NCI-H446 (cell line): Measurements from ENCODE around the gene AK8.
A peak's percentile ranks its signal among the peaks of the same experiment; 100 is the strongest.

Source experiments
- DNase-seq, 2 experiments: peaks; one replicate each; lab custom pipeline; 2025; lab: John Stamatoyannopoulos, UW

The AK8 gene

GRCh38 chr9:132825430-132825829 is 52.7 kb downstream of the AK8 start:
- DNase-seq, result no peak

- DNase-seq, result no peak
These were observed 53.1 kb downstream of the AK8 start for GRCh38 chr9:132824951-132825350.

DNA sequence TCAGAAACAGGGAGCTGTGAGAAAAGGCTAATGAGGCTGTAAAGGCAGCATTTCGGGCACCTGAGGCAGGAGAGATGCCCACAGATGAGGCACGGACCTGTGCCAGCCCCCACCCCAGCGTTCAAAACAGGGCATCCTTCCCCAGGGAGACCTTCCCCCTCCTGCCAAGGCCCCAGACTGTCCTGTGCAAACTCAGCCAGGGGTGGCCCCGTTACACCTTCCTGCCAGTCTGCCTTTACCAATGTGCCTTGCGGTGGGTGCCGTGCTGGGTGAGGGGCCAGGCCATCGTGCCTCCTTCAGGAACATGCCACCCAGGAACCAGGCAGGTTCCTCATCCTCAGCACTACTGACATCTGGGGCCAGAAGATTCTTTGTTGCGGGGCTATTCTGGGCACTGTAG is 53.9 kb downstream of the AK8 start:
- no peak for DNase-seq

GRCh38 chr9:132823370-132824145 is 54.5 kb downstream of the AK8 start:
- no peak for DNase-seq

DNA sequence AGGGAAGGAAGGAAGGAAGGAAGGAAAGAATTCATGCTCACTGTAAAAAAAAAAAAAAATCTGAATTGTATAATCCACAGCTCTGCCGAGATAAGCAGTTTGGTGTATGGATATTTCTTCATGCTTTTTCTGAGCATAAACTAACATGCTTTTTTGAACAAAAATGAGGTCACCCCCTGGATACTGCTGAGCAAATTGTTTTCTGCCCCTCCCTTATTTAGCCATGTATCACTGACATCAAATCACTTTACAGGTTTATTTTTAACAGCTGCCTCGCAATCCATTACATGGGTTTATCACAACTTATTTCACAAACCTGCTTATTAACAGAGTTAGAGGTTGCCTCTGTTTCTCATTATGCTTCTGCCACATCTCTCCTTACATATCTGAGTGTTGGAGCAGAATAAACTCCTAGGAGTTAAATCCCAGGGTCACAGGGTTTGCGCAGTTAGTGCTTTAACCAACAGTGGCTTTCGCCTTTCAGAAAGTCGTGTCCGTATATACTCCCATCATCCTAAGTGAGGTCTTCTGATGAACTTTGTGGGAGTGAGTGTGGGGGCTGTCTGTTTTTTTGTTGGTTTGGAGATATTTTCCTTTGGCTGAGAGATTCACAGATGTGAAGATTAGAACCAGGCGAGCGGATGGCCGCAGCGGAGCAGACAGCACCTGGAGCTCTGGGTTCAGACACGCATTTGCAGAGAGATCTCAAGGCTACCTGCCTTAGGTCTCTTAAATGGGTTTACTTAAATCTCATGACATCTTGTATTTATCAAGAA is 57.7 kb downstream of the AK8 start:
- DNase-seq, result no peak

DNA sequence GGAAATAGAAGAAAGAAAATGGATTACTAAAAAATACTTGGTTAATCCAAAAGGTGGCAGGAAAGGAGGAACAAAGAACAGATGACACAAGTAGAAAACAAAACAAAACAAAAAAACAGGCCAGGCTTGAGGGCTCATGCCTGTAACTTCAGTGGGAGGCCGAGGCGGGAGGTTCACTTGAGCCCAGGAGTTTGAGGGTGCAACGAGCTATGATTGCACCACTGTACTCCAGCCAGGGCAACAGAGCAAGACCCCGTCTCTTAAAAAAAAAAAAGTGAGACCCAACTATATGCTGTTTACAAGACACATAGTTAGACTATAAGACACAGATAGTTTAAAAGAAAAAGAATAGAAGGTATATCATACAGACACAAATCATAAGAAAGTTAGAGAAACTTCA is 59.5 kb downstream of the AK8 start:
- DNase-seq, result no peak

GRCh38 chr9:132814937-132815336 is 63.1 kb downstream of the AK8 start:
- DNase-seq, result no peak

DNA sequence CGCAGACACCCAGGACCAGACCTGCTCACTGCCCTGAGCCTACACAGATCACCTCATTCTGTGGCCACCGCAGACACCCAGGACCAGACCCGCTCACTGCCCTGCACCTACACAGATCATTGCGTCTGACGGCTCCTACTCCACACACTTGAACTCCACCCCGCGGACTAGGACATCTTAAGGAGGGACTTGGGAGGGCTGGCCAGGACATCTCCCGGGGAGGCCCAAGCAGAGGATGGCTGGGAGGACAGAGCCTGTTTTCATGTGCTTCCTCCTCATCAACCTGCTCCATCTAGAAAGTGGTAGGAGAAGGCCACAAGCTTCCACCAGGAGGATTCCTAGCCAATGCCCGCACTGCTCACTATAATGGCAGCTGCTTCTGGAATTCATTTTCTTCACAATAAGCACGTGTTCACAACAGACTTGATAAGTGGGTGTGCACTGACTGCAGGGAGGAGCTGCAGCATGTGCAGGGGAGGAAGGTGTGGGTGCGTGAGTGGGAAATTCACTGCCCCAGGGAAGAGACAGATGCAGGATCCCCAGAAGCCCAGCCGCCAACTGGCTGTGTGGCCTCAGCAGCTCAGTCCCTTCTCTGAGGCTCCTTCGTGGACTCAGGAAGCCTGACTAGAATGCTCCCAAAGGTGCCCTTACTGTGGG is 64.8 kb downstream of the AK8 start:
- no peak for DNase-seq

DNA sequence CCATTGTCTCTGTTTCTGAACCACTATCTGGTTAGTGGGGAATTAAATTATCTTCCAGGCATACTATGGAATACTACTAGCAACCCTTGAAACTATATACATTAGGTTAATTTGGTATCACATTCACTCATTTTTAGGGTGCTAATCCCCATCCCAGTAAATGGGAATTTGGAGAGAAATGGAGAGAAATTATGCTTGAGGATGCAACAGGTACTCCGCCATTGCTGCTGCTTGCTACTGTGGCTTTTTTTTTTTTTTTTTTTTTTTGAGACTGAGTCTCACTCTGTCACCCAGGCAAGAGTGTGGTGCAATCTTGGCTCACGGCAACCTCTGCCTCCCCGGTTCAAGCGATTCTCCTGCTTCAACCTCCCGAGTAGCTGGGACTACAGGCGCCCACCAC is 66.1 kb downstream of the AK8 start:
- no peak for DNase-seq

- no peak for DNase-seq
These were observed 67.8 kb downstream of the AK8 start for GRCh38 chr9:132810314-132810713.

DNA sequence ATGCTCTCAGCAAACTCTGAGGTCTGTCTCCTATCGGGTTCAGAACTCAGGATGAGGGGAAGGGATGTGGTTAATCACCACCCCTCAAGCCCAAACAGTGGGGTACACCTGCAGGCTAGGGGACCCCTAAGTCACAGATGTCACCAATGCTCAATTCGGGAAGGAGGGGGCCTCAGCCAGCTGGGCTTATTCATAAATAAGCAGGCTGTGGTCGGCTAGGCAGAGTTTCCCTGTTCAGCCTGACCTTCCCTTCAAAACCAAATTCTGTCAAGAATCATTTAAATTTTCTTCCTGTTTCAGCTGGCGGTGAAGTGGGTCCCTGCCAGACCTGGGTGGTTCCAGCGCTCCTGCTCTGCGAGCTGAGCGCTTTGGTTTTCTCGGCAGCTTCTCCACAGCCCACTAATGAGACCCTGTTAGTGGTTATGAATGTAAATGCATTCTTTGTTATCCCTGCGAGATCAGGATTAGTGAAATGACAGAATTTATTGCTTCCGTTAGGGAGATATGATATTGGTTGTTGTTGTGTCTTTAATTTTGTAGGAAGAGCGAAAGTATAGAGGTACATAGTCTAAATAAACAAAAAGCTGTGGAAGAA is 68.3 kb downstream of the AK8 start:
- DNase-seq, result no peak

GRCh38 chr9:132808645-132809044 is 69.4 kb downstream of the AK8 start:
- no peak for DNase-seq

DNA sequence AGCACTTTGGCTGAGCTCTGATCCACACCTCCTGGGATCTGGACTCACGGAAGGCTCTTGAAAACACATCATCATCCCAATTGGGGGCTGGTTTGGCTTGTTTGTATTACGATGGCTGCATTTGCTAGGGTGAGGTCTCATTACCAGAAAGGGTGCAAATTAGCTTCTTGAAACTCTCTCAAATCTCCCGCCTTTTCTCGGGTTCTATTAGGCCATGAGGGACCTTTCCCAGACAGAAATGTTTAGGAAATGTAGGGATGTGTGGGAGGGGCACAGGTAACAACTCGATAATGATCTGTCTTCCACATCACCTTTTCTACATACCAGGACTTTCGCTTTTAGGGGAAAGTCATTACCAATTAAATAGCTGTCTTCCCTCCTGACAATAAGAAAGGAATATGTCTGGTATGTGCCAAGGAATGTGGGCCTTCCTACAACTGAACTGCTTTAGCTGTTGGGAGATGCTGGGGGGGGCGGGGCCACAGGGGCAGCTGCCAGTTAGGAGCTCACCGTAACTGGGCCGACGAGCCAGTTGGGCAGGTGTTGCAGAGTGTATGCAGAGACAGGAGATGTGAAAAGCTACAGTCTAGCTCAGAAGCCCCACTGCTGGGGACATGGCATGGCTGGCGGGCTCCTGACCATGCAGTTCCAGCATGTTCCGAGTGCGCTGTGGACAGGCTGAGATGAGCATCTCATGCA is 71.2 kb downstream of the AK8 start:
- DNase-seq, result no peak

DNA sequence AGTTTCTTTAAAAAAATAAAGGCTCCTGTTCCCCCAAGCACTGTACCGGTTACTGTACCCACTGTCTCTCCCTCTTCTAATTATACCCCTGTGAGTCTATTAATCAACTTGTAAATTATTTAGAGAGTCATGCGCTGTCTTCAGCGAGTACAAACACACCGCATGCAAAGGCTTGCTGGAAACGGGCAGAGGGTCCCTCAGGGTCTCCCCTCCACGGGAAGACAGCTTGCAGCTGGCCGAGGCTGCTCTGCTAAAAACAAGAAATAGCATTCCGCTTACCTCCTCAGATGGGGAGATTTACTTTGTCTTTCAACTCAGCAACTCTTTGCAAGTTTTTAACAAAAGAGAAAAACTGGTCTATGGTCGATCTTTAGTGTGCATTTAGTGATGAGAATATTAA is 71.8 kb downstream of the AK8 start:
- no peak for DNase-seq

GRCh38 chr9:132804576-132805295 is 73.3 kb downstream of the AK8 start:
- no peak for DNase-seq

DNA sequence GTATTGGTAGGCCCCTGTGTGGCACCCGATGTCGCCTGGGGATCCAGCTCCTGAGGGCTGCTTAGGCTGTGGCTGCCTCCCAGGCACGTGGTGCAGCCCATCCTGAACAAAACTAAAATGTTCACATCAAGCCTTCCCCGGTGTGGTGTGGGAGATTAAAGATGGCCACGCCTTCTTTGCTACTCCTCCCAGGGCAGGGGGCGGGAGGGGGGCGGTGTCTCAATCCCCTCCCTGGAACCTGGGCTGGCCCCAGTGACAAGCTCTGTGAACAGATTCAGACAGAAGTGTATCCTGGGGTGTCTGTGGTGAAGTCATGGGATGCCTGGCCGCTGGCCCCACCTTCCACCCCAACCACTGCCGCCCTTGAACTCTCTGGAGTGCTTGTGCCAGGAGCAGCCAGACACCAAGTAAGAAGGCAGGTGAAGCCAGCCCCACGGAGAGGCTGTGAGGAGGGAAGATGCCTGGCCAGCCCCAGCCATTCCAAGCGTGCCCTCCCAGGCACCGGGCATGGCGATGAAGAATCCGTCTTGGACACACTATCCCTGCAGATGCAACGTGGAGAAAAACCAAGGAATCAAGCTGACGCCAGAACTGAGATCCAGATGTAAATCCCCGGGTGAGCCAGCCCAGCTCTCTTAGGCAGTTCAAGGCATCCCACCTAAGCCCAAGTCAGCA is 75.8 kb downstream of the AK8 start:
- DNase-seq, result no peak

DNA sequence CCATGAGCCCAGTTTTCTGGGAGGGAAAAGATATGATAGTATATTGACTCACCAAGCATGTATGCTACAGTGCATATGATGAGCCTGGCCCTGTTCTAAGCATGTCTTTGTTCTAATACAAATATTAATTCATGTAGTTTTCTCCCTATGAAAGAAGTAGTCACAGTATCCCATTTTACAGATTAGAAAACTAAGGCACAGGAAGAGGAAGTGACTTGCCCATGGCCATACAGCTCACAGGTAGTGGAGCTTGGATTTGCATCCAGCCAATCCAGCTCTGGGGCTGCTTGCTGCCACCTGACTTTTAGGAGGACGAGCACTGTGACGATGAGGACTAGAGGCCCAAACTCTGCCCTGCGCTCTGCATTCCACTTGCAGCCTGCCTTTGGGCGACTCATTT is 76.4 kb downstream of the AK8 start:
- no peak for DNase-seq

DNA sequence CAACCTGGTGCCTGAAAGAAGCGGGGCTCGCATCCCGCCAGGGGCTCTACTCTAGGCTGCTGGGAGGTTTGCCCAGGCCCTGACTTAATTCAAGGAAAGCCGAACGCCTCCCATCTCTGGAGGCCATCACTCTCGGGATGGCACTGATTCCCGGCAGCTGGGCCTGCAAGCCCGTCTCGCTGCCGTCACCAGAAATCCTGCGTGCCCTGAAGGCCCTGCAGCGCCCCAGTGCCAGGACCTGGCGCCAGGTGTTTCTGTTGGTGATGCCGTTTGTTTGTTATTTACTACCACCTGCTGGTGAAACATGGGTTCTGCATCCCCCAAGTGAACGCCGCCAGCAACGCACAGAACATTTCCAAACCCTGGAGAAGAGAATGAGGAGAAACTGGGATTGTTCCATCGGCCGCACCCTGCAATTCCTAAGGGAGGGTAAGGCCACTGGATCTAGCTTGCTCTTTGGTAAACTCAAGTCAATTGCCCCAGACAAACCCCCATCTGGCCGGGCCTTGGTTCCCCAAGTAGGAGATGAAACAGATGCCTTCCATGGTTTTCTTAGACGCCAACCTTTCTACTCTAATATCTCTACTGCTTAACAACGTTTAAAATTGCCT is 77.9 kb downstream of the AK8 start:
- peak; percentile 15 to 75 for DNase-seq

- DNase-seq, result no peak
These were observed 79.0 kb downstream of the AK8 start for GRCh38 chr9:132798817-132799790.
